ENCODE measurements around the gene P3R3URF. TPM values are rescaled to one million over a fixed set of nuclear protein-coding genes. Genes with fewer than 3 reads are reported as not detected.

Gene P3R3URF
- total and polyA plus RNA-seq, 9 of the 15 experiments (the other 6 are each of a cell fraction or from before 2014, with no cell fraction given), result not detected

- ChIA-PET POLR2A (interaction anchor here (0.9 kb wide), 1 partner anchor 15 kb away, joined by 3 read pairs; no protein-coding TSS in a partner anchor), CTCF (ENCODE audit: low intra/inter-chr PET ratio) (no interaction called here)
- BruUV-seq (replicated peaks), result no TSS peak
These were observed 29.5 kb upstream of the P3R3URF start for GRCh38 chr1:46205791-46206190.

More at GRCh38 chr1:46205791-46206190, 29.5 kb upstream of the P3R3URF start:
- no peaks in the 10 kb centered on the region for H4K20me1 ChIP-seq (replicated peaks; ENCODE audit: control insufficient read depth, insufficient read depth, low read length)
- 17% methylated on average over 3 of the region's 3 CpGs for WGBS (ENCODE audit: insufficient coverage, low coverage, missing lambda C conversion rate)
- peak overlapping the region; percentile 36 for H2AFZ ChIP-seq (ENCODE audit: low read depth, low read length)
- H3K4me3 ChIP-seq, result no peak overlapping the region
- H3K9me1 ChIP-seq (ENCODE audit: control insufficient read depth, insufficient read depth, low read length), result no peaks in the 10 kb centered on the region
- no peak for FAIRE-seq
- no peaks in the 10 kb centered on the region for H3K36me3 ChIP-seq (ENCODE audit: control insufficient read depth, insufficient read depth, low read length)
- no peaks in the 10 kb centered on the region for H3K9me3 ChIP-seq (replicated peaks; ENCODE audit: control insufficient read depth, insufficient read depth, low read depth, low read length)
- DNase-seq (ENCODE audit: extremely low read depth in 1 of 4, low spot score in 3 of 4), result peak in 1 of 4 experiments; percentile 13
- H3K9ac ChIP-seq (ENCODE audit: insufficient read depth in 1 of 2, low read depth in 2 of 2, low read length in 2 of 2), result peak overlapping the region in 1 of 2 experiments; percentile 32; a peak in 1 of 4 replicates
- no peak; the same call in 2 of the 3 replicates for ATAC-seq
- intact Hi-C loops (cut with micrococcal nuclease), result no loop called here
- H3K79me2 ChIP-seq (ENCODE audit: control insufficient read depth, insufficient read depth, low read length), result no peaks in the 10 kb centered on the region
- H3K4me2 ChIP-seq (ENCODE audit: insufficient read depth, low read length), result no peak overlapping the region
- no peak overlapping the region for H3K27ac ChIP-seq (ENCODE audit: extremely low read depth, low read depth, low read length)
- peaks cover 9 to 17% of the 10 kb centered on the region in 2 experiments for H3K4me1 ChIP-seq (replicated peaks in 1 of 2; ENCODE audit: control insufficient read depth in 2 of 2, insufficient read depth in 2 of 2, low read length in 2 of 2)
- in situ Hi-C loops (cut with MboI), result no loop called here
- H3K27me3 ChIP-seq (ENCODE audit: control insufficient read depth in 2 of 2, insufficient read depth in 2 of 2, low read length in 2 of 2), result no peaks in the 10 kb centered on the region
- no peak for TF ChIP-seq MBD1 (CRISPR knock-in tag; IDR thresholded peaks at IDR 0.05)
- no peak for TF ChIP-seq ZNF408 (CRISPR knock-in tag; IDR thresholded peaks at IDR 0.05; ENCODE audit: low read depth)
- TF ChIP-seq ZNF655 (CRISPR knock-in tag; IDR thresholded peaks at IDR 0.05), result no peak
- peak; percentile 90 for TF ChIP-seq RFX1 (IDR thresholded peaks at IDR 0.05)
- peak; percentile 91 for TF ChIP-seq ESRRA (IDR thresholded peaks at IDR 0.05; ENCODE audit: borderline replicate concordance, low read depth)
- TF ChIP-seq RREB1 (CRISPR knock-in tag; IDR thresholded peaks at IDR 0.05), result no peak
- TF ChIP-seq SMAD3 (CRISPR knock-in tag; conservative IDR thresholded peaks at IDR 0.05), result no peak
- no peak for TF ChIP-seq BCOR (IDR thresholded peaks at IDR 0.05)
- TF ChIP-seq NRF1 (conservative IDR thresholded peaks at IDR 0.05 in 1 of 2, IDR thresholded peaks at IDR 0.05 in 1 of 2), result no peak
- no peak for TF ChIP-seq ZNF586 (CRISPR knock-in tag; conservative IDR thresholded peaks at IDR 0.05)
- TF ChIP-seq NR0B1 (IDR thresholded peaks at IDR 0.05; ENCODE audit: partially characterized antibody), result no peak
- no peak for TF ChIP-seq MEIS2 (IDR thresholded peaks at IDR 0.05; ENCODE audit: partially characterized antibody)
